WTC11 (cell line): ENCODE results near the gene CAPN7. TPM values are rescaled to one million over a fixed set of nuclear protein-coding genes. Genes with fewer than 3 reads are reported as not detected.

Experiments used
- ATAC-seq: fragments of 200-7000 bp; cut with Tn5 transposase; 2 replicates; pipeline ENCODE4 v1.10.0; 2021; ENCODE audit warnings: mild to moderate bottlenecking, moderate library complexity
- CTCF ChIA-PET: fragments of 300-600 bp; sonication (Branson Sonifier 250); formaldehyde crosslinking; loops from one replicate; lab custom pipeline; 2021; ENCODE audit warnings: antibody characterized with exemption; lab: Charles Lee
- POLR2A ChIA-PET: fragments of 350-600 bp; sonication (Branson Sonifier 250); formaldehyde crosslinking; loops from one replicate; lab custom pipeline; 2021; ENCODE audit warnings: antibody characterized with exemption; lab: Charles Lee
- DNase-seq: peaks from one replicate; pipeline ENCODE4 v3.0.0; 2021; ENCODE audit warnings: low spot score
- H3K27ac Mint-ChIP-seq: 2 replicates; pipeline ENCODE4 v1.8.0; 2021; ENCODE audit warnings: mixed read lengths
- H3K27me3 Mint-ChIP-seq: 2 replicates; pipeline ENCODE4 v1.8.0; 2021; ENCODE audit warnings: low read depth, mild to moderate bottlenecking, moderate library complexity, mixed read lengths
- H3K36me3 Mint-ChIP-seq: 2 replicates; pipeline ENCODE4 v1.8.0; 2021; ENCODE audit warnings: mixed read lengths
- H3K4me1 Mint-ChIP-seq: 2 replicates; pipeline ENCODE4 v1.8.0; 2022; ENCODE audit warnings: mixed read lengths
- H3K4me3 Mint-ChIP-seq: 2 replicates; pipeline ENCODE4 v1.8.0; 2021; ENCODE audit warnings: mild to moderate bottlenecking, moderate library complexity, mixed read lengths
- H3K9me3 Mint-ChIP-seq: 2 replicates; pipeline ENCODE4 v1.8.0; 2021; ENCODE audit warnings: mixed read lengths
- FOXK1 ChIP-seq: sonication (generic); formaldehyde crosslinking; IDR thresholded peaks from 2 replicates; pipeline ENCODE4 v1.8.0; 2022; ENCODE audit warnings: mild to moderate bottlenecking, moderate library complexity, missing genetic modification reagents
- HMGA2 ChIP-seq: fragments of 250-450 bp; sonication (Bioruptor Pico); IDR thresholded peaks from 2 replicates; pipeline ENCODE4 v1.4.0; 2021; ENCODE audit warnings: mild to moderate bottlenecking, moderate library complexity
- JAZF1 ChIP-seq: fragments of 250-450 bp; sonication (Bioruptor Pico); IDR thresholded peaks from 2 replicates; pipeline ENCODE4 v1.9.0; 2021; ENCODE audit warnings: moderate library complexity, mild to moderate bottlenecking, inconsistent platforms
- MYBL2 ChIP-seq: sonication (generic); formaldehyde crosslinking; IDR thresholded peaks from 2 replicates; pipeline ENCODE4 v1.8.1; 2023; ENCODE audit warnings: mild to moderate bottlenecking, moderate library complexity, missing genetic modification reagents
- PRRX2 ChIP-seq: fragments of 250-450 bp; sonication (Bioruptor Pico); IDR thresholded peaks from 2 replicates; pipeline ENCODE4 v1.8.0; 2021; ENCODE audit warnings: mild to moderate bottlenecking
- RELA ChIP-seq: sonication (generic); formaldehyde crosslinking; IDR thresholded peaks from 2 replicates; pipeline ENCODE4 v1.8.1; 2022; ENCODE audit warnings: missing genetic modification reagents, mild to moderate bottlenecking, borderline replicate concordance
- SOX15 ChIP-seq: fragments of 250-450 bp; sonication (Bioruptor Pico); IDR thresholded peaks from 2 replicates; pipeline ENCODE4 v1.9.0; 2021; ENCODE audit warnings: mild to moderate bottlenecking
- ZBTB21 ChIP-seq: sonication (generic); formaldehyde crosslinking; IDR thresholded peaks from 2 replicates; pipeline ENCODE4 v1.8.1; 2023; ENCODE audit warnings: mild to moderate bottlenecking, missing genetic modification reagents, borderline replicate concordance
- ZNF121 ChIP-seq: sonication (generic); formaldehyde crosslinking; IDR thresholded peaks from 2 replicates; pipeline ENCODE4 v1.8.0; 2023; ENCODE audit warnings: missing genetic modification reagents
- ZNF138 ChIP-seq: sonication (generic); formaldehyde crosslinking; conservative IDR thresholded peaks from 2 replicates; pipeline ENCODE4 v1.8.1; 2022; ENCODE audit warnings: mild to moderate bottlenecking, moderate library complexity, missing genetic modification reagents
- ZNF317 ChIP-seq: sonication (generic); formaldehyde crosslinking; IDR thresholded peaks from 2 replicates; pipeline ENCODE4 v1.8.1; 2023; ENCODE audit warnings: low read depth, mild to moderate bottlenecking, moderate library complexity, missing genetic modification reagents, borderline replicate concordance
- total RNA-seq: library from RNA; stranded (reverse); gene quantifications from 3 replicates; pipeline ENCODE4 v1.2.3, GENCODE V29; 2021
- TF ChIP-seq, protein P1 (sequence below): sonication (generic); formaldehyde crosslinking; IDR thresholded peaks from 2 replicates; pipeline ENCODE4 v1.8.1; 2023; ENCODE audit warnings: mild to moderate bottlenecking, missing genetic modification reagents, moderate library complexity
- TF ChIP-seq, protein P2 (sequence below): sonication (generic); formaldehyde crosslinking; IDR thresholded peaks from 2 replicates; pipeline ENCODE4 v1.8.0; 2022; ENCODE audit warnings: mild to moderate bottlenecking, missing genetic modification reagents
- TF ChIP-seq, protein P3 (sequence below): sonication (generic); formaldehyde crosslinking; IDR thresholded peaks from 2 replicates; pipeline ENCODE4 v1.8.1; 2023; ENCODE audit warnings: mild to moderate bottlenecking, missing genetic modification reagents
- TF ChIP-seq, protein P4 (sequence below): sonication (generic); formaldehyde crosslinking; IDR thresholded peaks from 2 replicates; pipeline ENCODE4 v1.8.1; 2022; ENCODE audit warnings: low read depth, mild to moderate bottlenecking, moderate library complexity, missing genetic modification reagents, borderline replicate concordance
- TF ChIP-seq, protein P5 (sequence below): sonication (generic); formaldehyde crosslinking; IDR thresholded peaks from 2 replicates; pipeline ENCODE4 v1.8.1; 2022; ENCODE audit warnings: missing genetic modification reagents, borderline replicate concordance
- TF ChIP-seq, protein P6 (sequence below): sonication (generic); formaldehyde crosslinking; IDR thresholded peaks from 2 replicates; pipeline ENCODE4 v1.8.1; 2023; ENCODE audit warnings: mild to moderate bottlenecking, missing genetic modification reagents, borderline replicate concordance
- TF ChIP-seq, protein P7 (sequence below): sonication (generic); formaldehyde crosslinking; IDR thresholded peaks from 2 replicates; pipeline ENCODE4 v1.8.1; 2022; ENCODE audit warnings: low read depth, missing genetic modification reagents, borderline replicate concordance
- TF ChIP-seq, protein P8 (sequence below): sonication (generic); formaldehyde crosslinking; IDR thresholded peaks from 2 replicates; pipeline ENCODE4 v1.8.0; 2022; ENCODE audit warnings: missing genetic modification reagents

Gene CAPN7
- total RNA-seq, 1 experiment from 2014 or later = 16.8 TPM

DNA sequence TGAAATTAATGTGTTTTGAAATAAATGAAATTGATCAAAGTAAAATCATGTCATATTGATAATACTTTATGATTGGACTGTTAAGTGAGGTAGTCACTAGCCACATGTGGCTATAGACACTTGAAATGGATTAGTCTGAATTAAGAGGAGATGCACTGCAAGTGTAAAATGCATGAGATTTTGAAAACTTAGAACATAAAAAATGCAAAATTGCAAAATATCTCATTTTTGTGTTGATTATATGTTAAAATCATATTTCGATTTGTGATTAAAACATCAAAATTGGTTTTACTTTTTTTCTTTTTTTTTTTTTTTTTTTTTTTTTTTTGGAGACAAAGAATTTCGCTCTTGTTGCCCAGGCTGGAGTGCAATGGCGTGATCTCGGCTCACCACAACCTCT, 23.2 kb downstream of the CAPN7 start:
- no peak for DNase-seq
- Mint-ChIP-seq H3K36me3 (peaks cover 16% of the 10 kb centered on the region), H3K27ac (no peak overlapping the region), H3K4me3 (no peak overlapping the region), H3K27me3 (no peaks in the 10 kb centered on the region), H3K4me1 (no peaks in the 10 kb centered on the region), H3K9me3 (no peaks in the 10 kb centered on the region)
- ChIA-PET POLR2A (no interaction called here), CTCF (interaction anchor here (1.1 kb wide), 1 partner anchor 176 kb away, joined by 4 read pairs; no protein-coding TSS in a partner anchor)
- ATAC-seq = no peak
- TF ChIP-seq ZBTB21 (CRISPR knock-in tag) (no peak), MYBL2 (CRISPR knock-in tag) (no peak), JAZF1 (CRISPR knock-in tag) (no peak), HMGA2 (CRISPR knock-in tag) (no peak), ZNF121 (CRISPR knock-in tag) (no peak)
- TF ChIP-seq, protein P1, sequence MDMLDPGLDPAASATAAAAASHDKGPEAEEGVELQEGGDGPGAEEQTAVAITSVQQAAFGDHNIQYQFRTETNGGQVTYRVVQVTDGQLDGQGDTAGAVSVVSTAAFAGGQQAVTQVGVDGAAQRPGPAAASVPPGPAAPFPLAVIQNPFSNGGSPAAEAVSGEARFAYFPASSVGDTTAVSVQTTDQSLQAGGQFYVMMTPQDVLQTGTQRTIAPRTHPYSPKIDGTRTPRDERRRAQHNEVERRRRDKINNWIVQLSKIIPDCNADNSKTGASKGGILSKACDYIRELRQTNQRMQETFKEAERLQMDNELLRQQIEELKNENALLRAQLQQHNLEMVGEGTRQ (CRISPR knock-in tag) = no peak
- TF ChIP-seq, protein P2, sequence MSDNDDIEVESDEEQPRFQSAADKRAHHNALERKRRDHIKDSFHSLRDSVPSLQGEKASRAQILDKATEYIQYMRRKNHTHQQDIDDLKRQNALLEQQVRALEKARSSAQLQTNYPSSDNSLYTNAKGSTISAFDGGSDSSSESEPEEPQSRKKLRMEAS (CRISPR knock-in tag) = no peak
- TF ChIP-seq, protein P3, sequence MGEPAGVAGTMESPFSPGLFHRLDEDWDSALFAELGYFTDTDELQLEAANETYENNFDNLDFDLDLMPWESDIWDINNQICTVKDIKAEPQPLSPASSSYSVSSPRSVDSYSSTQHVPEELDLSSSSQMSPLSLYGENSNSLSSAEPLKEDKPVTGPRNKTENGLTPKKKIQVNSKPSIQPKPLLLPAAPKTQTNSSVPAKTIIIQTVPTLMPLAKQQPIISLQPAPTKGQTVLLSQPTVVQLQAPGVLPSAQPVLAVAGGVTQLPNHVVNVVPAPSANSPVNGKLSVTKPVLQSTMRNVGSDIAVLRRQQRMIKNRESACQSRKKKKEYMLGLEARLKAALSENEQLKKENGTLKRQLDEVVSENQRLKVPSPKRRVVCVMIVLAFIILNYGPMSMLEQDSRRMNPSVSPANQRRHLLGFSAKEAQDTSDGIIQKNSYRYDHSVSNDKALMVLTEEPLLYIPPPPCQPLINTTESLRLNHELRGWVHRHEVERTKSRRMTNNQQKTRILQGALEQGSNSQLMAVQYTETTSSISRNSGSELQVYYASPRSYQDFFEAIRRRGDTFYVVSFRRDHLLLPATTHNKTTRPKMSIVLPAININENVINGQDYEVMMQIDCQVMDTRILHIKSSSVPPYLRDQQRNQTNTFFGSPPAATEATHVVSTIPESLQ (CRISPR knock-in tag) = no peak

DNA sequence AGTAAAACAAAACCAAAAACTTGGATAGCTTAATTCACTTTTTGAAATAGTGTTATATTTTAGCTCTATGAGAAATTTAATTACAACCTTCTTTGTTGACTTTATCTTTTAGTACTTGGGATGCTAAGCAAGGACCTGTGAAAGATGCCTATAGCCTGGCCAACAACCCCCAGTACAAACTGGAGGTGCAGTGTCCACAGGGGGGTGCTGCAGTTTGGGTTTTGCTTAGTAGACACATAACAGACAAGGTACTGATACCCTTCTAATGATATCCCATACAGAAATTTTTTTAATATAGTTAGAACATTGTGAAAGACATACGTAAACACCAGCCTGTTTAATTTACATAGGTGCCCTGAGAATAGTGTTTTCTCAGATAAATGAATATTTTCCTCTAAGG, 35.3 kb downstream of the CAPN7 start:
- CTCF ChIA-PET = no interaction called here
- peak; percentile 46; the same call in 1 of the 2 replicates for ATAC-seq
- Mint-ChIP-seq H3K36me3 (peaks cover 6% of the 10 kb centered on the region; the same call in 1 of the 2 replicates), H3K9me3 (no peaks in the 10 kb centered on the region), H3K4me1 (no peaks in the 10 kb centered on the region), H3K27me3 (no peaks in the 10 kb centered on the region), H3K27ac (no peak overlapping the region), H3K4me3 (no peak overlapping the region)
- POLR2A ChIA-PET = no interaction called here
- DNase-seq = peak; percentile 45
- TF ChIP-seq FOXK1 (CRISPR knock-in tag) (no peak), ZNF138 (no peak), PRRX2 (no peak), SOX15 (CRISPR knock-in tag) (no peak), JAZF1 (CRISPR knock-in tag) (no peak), ZNF317 (no peak), RELA (CRISPR knock-in tag) (no peak), MYBL2 (CRISPR knock-in tag) (no peak)
- TF ChIP-seq, protein P4, sequence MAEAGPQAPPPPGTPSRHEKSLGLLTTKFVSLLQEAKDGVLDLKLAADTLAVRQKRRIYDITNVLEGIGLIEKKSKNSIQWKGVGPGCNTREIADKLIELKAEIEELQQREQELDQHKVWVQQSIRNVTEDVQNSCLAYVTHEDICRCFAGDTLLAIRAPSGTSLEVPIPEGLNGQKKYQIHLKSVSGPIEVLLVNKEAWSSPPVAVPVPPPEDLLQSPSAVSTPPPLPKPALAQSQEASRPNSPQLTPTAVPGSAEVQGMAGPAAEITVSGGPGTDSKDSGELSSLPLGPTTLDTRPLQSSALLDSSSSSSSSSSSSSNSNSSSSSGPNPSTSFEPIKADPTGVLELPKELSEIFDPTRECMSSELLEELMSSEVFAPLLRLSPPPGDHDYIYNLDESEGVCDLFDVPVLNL (CRISPR knock-in tag) = no peak
- TF ChIP-seq, protein P5, sequence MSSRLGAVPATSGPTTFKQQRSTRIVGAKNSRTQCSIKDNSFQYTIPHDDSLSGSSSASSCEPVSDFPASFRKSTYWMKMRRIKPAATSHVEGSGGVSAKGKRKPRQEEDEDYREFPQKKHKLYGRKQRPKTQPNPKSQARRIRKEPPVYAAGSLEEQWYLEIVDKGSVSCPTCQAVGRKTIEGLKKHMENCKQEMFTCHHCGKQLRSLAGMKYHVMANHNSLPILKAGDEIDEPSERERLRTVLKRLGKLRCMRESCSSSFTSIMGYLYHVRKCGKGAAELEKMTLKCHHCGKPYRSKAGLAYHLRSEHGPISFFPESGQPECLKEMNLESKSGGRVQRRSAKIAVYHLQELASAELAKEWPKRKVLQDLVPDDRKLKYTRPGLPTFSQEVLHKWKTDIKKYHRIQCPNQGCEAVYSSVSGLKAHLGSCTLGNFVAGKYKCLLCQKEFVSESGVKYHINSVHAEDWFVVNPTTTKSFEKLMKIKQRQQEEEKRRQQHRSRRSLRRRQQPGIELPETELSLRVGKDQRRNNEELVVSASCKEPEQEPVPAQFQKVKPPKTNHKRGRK (CRISPR knock-in tag) = no peak
- TF ChIP-seq, protein P6, sequence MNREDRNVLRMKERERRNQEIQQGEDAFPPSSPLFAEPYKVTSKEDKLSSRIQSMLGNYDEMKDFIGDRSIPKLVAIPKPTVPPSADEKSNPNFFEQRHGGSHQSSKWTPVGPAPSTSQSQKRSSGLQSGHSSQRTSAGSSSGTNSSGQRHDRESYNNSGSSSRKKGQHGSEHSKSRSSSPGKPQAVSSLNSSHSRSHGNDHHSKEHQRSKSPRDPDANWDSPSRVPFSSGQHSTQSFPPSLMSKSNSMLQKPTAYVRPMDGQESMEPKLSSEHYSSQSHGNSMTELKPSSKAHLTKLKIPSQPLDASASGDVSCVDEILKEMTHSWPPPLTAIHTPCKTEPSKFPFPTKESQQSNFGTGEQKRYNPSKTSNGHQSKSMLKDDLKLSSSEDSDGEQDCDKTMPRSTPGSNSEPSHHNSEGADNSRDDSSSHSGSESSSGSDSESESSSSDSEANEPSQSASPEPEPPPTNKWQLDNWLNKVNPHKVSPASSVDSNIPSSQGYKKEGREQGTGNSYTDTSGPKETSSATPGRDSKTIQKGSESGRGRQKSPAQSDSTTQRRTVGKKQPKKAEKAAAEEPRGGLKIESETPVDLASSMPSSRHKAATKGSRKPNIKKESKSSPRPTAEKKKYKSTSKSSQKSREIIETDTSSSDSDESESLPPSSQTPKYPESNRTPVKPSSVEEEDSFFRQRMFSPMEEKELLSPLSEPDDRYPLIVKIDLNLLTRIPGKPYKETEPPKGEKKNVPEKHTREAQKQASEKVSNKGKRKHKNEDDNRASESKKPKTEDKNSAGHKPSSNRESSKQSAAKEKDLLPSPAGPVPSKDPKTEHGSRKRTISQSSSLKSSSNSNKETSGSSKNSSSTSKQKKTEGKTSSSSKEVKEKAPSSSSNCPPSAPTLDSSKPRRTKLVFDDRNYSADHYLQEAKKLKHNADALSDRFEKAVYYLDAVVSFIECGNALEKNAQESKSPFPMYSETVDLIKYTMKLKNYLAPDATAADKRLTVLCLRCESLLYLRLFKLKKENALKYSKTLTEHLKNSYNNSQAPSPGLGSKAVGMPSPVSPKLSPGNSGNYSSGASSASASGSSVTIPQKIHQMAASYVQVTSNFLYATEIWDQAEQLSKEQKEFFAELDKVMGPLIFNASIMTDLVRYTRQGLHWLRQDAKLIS = no peak
- TF ChIP-seq, protein P7, sequence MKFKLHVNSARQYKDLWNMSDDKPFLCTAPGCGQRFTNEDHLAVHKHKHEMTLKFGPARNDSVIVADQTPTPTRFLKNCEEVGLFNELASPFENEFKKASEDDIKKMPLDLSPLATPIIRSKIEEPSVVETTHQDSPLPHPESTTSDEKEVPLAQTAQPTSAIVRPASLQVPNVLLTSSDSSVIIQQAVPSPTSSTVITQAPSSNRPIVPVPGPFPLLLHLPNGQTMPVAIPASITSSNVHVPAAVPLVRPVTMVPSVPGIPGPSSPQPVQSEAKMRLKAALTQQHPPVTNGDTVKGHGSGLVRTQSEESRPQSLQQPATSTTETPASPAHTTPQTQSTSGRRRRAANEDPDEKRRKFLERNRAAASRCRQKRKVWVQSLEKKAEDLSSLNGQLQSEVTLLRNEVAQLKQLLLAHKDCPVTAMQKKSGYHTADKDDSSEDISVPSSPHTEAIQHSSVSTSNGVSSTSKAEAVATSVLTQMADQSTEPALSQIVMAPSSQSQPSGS = no peak
- TF ChIP-seq, protein P8, sequence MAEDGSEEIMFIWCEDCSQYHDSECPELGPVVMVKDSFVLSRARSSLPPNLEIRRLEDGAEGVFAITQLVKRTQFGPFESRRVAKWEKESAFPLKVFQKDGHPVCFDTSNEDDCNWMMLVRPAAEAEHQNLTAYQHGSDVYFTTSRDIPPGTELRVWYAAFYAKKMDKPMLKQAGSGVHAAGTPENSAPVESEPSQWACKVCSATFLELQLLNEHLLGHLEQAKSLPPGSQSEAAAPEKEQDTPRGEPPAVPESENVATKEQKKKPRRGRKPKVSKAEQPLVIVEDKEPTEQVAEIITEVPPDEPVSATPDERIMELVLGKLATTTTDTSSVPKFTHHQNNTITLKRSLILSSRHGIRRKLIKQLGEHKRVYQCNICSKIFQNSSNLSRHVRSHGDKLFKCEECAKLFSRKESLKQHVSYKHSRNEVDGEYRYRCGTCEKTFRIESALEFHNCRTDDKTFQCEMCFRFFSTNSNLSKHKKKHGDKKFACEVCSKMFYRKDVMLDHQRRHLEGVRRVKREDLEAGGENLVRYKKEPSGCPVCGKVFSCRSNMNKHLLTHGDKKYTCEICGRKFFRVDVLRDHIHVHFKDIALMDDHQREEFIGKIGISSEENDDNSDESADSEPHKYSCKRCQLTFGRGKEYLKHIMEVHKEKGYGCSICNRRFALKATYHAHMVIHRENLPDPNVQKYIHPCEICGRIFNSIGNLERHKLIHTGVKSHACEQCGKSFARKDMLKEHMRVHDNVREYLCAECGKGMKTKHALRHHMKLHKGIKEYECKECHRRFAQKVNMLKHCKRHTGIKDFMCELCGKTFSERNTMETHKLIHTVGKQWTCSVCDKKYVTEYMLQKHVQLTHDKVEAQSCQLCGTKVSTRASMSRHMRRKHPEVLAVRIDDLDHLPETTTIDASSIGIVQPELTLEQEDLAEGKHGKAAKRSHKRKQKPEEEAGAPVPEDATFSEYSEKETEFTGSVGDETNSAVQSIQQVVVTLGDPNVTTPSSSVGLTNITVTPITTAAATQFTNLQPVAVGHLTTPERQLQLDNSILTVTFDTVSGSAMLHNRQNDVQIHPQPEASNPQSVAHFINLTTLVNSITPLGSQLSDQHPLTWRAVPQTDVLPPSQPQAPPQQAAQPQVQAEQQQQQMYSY (CRISPR knock-in tag) = no peak
